HG03066 (cell line): ENCODE data around the gene UBR4.
"Not testable (repeated sequence)": the region's sequence is repeated elsewhere in the genome, so short reads cannot be mapped to it uniquely, and the experiment has no call there.

Experiments
- ATAC-seq: cut with Tn5 transposase; IDR thresholded peaks from one replicate; pipeline ENCODE4 v1.9.1; 2021; ENCODE audit warnings: low read depth; ENCODE audit not compliant: unreplicated experiment

The UBR4 gene

DNA sequence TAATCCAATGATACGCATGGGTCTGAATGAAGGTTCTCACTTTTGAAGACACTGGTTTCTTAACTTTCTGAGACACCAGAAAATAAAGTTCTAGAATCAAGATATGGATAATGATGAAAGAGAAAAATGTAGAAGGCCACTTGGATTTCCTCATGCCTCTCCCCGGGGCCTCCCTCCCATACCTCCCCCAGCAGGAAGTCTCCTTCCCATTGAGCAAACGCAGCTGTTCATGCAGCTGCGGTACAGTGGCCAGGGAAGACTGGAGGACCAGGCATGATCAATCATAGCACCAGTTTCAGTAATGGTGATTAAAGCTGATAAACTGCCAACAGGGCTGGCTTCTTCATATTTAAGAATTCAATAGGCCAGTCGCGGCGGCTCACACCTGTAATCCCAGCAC is 10.9 kb upstream of the UBR4 start:
- no peak for ATAC-seq

DNA sequence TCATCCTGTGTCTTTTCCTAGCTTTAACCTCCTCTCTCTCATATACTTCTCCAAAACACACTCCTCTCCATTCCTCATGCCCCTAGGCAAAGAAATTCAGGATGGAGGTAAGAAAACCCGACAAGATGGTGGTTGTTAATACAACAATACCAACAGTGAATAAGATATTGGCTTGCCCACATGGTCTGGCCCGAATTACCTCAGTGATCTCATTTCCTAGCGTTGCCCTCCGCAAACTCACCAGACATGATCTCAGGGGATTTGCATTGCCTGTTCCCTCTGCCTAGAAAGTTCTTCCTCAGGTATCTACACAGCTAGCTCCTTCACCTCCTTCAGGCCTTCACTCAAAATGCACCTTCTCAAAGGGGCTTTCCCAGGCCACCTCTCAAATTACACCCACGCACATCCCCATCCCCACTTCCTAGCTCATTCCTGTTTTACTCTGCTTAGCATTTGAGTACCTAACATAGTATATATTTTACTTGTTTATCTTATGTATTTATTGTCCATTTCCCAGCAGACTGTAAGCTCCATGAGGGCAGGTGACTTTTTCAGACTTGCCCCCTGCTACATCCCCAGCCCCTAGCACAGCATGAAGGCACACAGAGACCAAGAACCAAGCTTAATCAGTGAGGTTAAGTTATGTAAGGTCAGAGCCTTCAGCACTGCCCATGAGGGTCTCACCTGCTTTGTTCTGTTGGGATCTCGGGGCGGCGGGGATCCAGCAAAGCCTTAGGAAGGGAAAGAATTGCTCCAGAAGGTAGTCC is 10.2 kb upstream of the UBR4 start:
- ATAC-seq: no peak

DNA sequence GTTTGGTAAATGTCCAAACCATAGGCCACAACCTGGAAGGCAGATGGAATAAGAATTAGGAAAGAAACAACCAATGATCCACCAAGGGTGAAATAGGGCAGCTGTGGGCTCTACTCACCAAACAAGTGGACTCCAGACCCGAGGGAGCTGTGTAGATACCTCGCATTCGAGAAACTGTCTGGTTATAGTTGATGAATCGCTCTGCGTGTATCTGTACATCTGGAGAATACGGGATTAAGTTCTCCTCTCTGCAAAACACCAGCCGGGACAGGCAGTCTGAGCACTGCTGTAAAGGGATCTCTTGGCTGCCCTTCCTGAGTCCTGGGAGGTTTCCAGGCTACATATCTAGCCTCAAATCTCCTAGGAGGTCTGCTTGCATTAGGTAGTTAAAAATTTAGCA is 9.4 kb upstream of the UBR4 start:
- no peak for ATAC-seq

DNA sequence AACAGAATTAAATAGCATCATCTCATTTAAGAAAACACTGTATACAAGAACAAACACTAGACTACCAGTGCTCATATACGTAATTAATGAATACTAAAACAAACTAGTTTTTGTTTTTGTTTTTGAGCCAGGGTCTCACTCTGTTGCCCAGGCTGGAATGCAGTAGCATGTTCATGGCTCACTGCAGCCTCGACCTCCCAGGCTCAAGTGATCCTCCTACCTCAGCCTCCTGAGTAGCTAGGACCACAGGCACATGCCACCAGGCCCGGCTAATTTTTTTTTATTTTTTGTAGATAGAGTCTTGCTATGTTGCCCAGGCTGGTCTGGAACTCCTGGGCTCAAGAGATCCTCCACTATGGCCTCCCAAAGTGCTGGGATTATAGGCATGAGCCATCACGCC is 6.5 kb upstream of the UBR4 start:
- not testable (repeated sequence) for ATAC-seq

DNA sequence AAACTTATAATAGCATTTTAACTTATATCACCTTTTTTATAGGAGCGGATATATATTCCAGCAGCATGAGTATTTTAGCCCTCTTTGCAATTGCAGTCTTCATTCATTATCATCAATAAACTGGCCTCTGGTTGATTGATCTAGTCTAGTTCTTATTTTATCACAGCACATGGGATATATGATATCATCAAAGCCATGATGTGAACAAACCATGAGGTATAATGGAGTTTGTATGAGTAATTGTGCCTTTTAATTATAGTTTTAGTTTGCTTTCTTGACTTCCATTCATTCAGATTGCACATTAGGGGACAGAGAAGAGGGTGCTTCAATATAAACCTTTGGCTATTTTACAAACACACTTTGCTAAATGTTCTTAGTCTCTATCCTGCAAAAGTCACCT is 3.5 kb upstream of the UBR4 start:
- ATAC-seq: no peak

DNA sequence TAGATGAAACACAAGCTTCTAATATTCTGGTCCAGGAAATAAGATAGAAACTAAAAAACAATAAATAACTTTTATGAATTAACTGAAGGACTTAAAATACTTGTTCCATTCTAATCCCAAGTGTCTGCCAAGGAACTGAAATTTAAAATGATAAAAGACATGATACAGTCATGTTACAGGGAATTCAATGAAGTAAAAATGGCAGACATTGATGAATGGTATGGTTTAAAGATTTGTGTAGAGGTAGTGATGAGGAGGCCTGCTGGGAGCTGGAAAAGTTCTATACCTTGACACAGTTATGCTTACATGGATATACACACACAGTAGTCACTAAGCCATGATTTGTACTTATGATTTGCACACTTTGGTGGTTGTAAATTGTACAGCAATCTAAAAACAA is 2.1 kb upstream of the UBR4 start:
- no peak for ATAC-seq

DNA sequence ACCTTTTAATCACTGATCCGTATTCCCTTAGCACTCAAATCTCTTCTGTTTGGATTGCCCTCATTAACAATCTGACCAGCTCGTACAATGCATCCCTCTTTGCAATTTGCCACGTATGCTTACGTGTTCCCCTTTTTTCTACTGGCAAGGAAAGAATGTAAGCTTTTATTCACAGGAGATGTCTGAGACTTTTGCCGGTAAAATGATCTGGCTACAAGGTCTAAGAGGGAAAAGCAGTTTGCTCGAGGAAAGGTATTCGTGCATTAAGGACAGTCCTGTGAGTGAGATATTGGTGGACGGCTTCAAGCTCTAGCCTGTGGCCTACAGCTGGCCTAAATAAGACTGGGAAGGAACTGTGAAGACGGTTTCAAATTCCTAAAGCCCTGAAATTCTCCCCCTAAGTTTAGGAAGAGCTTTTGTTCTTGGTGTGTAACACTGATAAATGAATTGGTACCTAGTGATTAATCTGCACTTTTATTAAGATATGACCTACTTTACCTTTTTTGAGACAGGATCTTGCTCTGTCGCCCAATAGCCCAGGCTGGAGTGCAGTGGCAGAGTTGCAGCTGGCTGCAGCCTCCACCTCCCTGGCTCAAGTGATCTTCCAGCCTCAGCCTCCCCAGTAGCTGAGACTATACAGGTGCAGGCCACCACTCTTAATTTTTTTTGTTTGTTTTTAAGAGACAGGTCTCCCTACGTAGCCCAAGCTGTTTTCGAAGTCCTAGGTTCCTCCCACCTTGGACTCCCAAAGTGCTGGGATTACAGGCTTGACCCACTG is 895 bp upstream of the UBR4 start:
- no peak for ATAC-seq

DNA sequence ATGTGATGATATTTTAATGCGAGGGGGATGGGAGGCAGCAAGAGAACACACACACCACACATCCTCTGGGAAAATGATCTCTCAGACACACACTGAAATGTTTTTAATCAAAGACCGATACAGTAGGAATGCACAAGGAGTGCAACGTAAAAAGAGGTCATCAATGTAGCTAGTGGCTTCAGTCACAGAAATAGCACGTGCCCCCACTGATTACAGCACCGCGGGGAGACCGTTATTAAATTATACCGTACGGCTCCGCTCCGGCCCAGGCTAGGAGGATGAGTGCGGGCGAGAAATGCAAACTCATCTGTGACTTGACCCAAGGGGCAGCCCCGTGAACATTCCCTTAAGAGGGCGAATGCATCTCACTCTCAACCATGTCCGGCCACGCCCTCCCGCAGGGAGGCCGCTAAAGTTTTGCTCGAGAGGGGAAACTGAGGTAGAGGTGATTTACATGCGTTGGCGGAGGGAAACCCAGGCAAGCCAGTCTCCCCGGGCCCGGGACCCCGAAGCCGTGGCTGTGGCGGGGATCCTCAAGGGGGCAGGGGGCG is 552 bp downstream of the UBR4 start:
- ATAC-seq: peak; percentile 48

DNA sequence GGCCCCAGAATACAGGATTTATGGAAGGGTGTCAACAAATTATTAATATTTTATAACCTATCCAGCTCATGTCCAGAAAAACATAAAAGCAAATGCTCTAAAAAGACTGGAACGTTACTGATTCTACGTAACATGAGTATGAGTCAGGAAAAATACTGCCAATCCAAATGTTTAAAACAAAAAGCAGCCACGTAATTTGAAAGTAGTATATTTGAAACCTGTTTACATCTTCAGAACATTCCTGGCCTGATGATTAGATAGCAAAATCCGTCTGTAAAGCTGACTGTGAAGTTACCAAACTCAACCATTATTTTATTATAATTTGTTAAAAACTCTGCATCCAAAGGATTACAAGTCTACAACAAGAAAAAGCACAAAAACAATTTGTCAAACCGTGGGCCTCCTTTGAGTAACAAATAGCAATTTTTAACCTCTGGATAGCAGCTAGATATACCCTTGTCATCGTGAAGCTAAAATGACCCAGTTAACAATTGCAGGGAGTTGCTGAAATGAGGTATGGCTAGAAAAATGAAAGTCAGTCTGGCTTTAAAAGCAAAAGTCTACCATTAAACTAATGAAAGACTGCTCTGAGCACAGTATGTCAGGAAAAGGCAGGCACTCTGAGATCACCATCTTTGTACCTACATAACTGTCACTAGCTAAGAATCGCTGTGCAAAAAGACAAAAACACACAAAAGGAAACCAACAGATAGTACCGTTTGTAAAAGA is 1.2 kb downstream of the UBR4 start:
- no peak for ATAC-seq

DNA sequence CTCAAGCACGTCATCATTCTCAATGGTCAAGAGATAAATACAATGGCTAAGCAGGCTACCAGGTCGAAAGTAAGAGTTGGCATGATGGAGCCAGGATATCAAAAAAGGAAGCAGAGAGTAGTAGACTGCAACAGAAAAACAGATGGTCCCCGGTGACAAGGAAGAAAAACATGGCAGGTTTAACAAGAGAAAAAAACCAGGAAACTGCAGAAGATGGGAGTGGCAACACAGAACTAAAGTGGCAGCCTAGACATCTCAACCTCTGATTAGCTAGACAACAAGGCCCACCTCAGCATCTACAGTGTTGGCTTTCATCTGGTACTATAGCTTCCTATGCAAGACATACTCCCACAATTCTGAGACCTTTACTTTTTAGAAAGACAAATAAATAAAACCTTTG is 3.1 kb downstream of the UBR4 start:
- no peak for ATAC-seq

DNA sequence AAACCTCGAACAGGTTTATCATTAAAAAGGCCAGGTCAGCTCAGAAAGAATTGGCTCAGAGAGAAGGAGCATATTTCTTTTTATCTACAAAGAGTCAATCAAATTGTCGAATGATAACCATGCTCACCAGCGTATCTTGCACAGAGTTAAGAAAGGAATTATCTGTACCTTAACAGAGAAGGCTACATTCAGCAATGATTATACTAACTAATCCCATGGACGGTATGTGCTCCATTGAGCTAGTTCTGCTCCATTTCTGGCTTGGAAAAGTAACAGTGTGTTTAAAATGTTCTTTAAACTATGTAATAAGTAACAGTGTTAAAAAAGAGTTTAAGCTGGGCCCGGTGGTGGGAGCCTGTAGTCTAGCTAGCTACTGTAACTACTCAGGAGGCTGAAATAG is 4.2 kb downstream of the UBR4 start:
- ATAC-seq: no peak

DNA sequence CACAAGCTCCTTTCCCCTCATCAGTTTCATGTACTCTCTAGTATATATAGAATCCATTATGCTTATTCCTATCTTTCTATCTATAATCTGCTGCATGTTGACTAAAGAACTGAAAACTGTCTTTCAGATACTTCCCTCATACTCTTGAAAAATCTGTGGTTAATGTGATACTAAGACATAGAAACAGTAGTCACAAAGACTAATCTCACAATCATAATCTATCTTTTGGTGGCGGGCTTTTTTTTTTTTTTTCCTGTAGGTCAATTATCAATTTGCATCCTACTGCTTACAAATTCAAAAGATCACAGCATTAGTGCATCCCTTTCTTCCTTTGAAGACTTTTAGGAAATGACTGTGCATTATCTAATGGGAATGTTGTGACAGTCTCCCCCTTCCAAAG is 4.7 kb downstream of the UBR4 start:
- no peak for ATAC-seq

DNA sequence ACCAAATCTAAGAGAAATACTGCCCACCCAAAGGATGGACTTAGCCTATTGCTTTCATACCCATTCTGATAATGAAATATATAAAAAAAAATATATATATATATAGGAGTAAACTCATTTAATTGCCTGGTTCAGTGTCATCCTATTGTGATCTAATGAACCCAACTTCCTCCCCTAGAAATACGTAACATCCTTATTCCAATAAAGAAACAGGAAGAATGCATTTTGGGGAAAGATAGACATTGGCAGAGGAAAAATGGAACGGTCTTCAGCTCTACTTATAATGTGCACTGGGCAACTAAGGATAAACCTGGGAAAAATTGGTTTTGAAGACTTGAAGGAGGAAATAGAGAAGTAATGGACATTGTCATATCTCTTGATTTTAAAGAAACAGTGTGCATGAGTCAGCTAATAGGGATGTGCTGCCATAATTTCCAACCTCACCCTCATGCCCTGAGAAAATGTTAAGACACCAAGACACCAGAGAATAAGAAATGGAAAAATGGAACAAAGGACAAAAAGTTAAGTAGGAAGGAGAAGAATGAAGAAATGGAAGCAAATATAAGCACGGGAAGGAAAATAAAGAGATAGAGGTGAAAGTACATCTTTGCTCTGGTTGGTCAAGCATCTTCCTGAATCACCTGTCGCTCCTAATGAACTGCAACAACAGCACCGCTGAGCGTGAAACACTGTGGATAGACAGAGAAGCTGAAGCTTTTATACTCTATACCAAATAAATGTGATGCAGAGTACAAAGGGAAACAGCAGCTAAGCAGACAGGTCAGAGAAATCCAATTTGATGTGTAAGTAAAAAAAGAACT is 5.4 kb downstream of the UBR4 start:
- ATAC-seq: no peak

DNA sequence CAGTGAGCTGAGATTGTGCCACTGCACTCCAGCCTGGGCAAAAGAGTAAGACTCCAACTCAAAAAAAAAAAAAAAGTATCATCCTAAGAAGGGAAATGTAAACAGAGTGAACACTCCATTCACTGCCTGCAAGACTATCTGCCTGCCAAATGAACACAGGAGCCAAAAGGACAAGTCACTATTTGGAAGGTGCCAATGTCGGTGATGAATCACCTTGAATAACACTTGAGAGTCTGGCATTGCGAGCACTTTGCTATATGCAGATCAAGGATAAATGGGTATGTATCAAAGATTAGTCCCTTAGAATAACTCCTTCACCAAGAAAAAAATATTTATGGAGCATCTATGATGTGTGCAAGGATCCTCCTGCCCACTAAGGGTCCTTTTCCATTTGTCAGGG is 6.6 kb downstream of the UBR4 start:
- no peak for ATAC-seq

DNA sequence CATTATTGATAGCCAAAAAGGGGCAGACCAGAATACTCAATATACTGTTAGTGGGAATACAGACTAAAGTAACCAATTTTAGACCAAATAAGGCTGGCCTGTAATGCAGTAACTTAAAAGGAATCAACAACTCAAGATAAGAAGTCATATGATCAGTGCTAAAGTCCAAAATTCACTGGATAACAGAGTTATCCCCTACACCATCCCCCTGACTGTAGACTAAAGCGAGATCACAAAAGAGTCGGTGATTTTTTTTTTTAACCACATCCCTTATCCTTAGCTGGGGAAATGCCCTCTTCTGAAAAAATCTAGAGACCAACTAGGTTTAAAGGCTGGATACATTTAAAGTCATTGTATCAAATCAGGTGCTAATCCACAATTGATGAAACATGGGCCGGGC is 7.7 kb downstream of the UBR4 start:
- no peak for ATAC-seq

DNA sequence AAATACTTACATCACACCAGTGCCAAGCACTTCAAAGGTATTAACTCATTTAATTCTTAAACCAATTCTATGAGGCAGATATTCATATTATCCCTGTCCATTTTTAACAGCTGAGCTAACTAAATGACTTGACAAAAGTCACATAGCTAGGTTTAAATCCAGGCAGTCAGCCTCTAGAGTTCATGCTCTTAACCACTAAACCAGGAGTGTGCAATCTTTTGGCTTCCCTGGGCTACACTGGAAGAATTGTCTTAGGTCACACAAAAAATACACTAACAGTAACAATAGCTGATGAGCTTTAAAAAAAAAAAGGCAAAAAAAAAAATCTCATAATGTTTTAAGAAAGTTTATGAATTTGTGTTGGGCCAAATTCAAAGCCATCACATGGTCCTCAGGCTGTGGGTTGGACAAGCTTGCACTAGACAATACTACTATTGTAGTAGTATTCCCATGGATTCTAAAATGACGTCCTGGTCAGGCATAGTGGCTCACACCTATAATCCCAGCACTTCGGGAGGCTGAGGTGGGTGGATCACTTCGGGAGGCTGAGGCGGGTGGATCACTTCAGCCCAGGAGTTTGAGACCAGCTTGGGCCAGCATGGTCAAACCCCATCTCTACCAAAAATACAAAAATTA is 10.0 kb downstream of the UBR4 start:
- no peak for ATAC-seq

DNA sequence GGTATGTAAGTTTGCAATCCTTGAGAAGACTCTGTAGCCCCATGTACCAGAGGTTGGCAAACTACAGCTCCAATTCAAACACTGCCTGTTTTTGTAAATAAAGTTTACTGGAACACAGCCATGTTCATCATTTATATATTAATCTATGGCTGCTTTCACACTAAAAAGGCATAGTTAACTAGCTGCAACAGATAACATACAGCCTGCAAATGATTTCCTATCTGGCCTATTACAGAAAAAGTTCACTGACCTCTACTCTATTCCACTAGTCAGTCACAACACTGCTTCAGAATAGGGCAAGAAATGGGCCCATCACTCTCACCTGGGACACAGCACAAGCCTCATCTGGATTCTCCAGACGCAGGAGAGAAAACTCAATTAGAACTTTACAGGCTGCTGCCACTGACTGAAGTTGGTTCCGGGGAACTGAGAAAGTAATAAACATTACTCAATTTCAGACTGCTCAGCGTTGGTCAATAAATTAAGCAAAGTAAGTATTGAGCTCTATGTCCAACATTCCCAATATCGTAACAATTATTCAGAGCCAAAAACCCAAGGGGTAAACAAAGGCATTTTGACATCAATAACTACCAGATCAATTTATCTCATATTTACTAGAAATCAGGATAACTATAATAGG is 10.6 kb downstream of the UBR4 start:
- no peak for ATAC-seq

DNA sequence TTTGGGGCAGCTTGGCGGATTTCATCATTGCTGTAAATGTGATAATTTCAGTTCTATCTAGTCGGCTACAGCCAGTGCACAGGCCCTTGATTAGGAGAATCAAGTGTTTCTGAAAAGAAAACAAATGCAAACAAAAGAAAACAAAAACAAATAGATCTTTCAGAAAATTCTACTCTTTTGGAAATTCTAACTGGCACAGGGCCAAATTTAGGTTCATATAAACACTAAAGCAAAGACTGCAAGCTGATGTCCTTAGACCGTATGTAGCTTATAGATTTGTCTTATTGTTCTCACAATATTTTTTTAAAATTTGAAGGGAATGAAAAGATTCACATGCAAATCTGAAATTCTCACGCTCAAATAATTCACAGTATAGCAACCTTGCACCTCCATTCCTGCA is 11.2 kb downstream of the UBR4 start:
- ATAC-seq: no peak

DNA sequence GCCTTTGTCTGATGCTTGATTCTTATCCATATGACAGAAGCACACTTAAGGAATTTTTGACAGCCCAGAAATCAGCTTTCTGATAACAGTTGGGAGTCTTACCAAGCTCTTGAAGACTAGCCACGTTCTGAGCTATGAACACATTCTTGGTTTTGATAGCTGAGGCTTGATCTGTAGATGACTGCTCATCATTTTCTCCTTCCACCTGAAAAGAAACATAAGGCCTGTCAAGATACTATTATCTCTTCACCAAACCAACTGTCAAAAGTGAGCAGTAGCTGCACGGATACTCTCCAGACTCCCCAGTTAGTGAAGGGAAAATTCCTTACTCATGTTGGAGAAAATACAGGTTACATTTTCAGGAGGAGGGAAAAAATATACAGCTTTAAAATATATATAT is 12.2 kb downstream of the UBR4 start:
- no peak for ATAC-seq

DNA sequence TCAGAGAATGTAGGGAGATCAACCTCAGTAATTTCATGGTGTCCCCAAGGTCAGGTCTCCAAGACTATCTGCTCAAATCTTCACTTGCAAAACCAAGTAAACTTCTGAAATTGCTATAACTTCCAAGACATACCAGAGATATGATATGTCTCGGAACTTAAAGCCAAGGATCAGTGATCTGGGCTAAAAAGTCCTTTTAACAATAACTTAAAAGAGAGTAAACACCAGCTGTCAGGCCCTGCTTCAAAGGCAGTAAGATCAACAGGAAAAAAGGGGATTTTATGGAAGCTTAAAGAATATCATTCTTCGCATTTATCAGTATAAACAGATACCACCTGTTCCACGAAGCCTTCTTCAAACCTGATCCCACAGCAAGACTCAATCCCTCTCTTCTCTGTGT is 13.7 kb downstream of the UBR4 start:
- no peak for ATAC-seq
